Measurements from ENCODE around the gene AK9.
A peak's percentile ranks its signal among the peaks of the same experiment; 100 is the strongest.
"Not testable (repeated sequence)": the region's sequence is repeated elsewhere in the genome, so short reads cannot be mapped to it uniquely, and the experiment has no call there.

The AK9 gene

DNA sequence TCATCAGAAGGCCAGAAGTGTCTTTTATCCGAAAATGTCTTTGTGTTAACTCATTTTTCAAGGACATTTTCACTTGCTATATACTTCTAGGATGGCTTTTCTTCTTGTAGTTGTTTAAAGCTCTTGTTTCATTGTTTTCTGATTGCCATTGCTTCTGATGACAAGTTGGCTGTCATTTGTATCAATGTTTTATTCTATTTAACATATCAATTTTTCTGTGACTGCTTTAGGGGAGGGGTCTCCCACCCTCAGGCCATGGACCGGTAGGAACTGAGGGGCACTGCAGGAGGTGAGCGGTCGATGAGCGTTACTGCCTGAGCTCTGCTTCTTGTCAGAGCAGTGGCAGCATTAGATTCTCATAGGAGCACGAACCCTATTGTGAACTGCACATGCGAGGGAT lies 65.8 kb downstream of the AK9 start:
- Mint-ChIP-seq H3K4me1 (ENCODE audit: low read depth) (peaks cover 12% of the 10 kb centered on the region), H3K27ac (no peak overlapping the region), H3K4me3 (no peak overlapping the region), H3K27me3 (no peaks in the 10 kb centered on the region), H3K36me3 (ENCODE audit: low read depth) (no peaks in the 10 kb centered on the region), H3K9me3 (peaks cover 13% of the 10 kb centered on the region)
- DNase-seq: no peak

DNA sequence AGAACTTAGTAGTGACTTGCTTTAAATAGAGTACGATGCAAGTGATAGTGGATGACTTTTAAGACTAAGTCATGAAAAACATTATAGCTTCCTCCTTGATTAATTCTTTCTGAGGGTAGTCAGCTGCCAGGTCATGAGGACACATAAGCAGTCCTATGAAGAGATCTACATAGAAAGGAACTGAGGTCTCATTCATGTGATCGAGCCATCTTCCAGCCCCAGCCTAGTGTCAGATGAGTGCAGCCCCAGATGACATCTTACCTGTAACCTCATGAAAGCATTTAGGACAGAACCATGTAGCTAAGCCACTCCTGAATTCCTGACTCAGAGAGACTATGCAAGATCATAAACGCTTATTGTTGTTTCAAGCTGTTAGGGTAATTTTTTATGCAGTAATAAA lies 67.7 kb downstream of the AK9 start:
- H3K9me3 Mint-ChIP-seq: peaks cover 13% of the 10 kb centered on the region
- DNase-seq: no peak
- no peaks in the 10 kb centered on the region for H3K36me3 Mint-ChIP-seq (ENCODE audit: low read depth)
- H3K4me3 Mint-ChIP-seq: no peak overlapping the region
- no peak overlapping the region for H3K27ac Mint-ChIP-seq
- H3K4me1 Mint-ChIP-seq (ENCODE audit: low read depth): peaks cover 4% of the 10 kb centered on the region
- H3K27me3 Mint-ChIP-seq: no peaks in the 10 kb centered on the region

DNA sequence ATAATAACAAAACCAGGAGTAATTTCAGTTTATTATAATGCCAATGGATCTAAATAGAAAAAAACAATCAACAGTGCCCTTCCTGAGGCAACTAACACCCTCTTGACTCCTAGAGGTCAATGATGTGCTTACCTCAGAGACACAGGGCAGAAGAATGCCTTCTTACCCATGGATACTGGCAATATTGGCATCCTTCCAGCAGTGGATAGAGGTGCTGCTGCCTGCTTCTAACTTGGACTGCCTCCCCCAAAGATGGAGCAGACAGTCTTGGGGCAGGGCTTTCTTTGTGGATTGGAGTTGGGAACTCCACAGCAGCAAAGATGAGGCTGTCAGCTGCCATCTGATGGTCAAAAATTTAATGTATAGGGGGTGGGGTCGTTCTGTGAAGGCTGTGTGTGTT lies 78.7 kb downstream of the AK9 start:
- peaks cover 14% of the 10 kb centered on the region for H3K36me3 Mint-ChIP-seq (ENCODE audit: low read depth)
- H3K4me3 Mint-ChIP-seq: no peak overlapping the region
- H3K4me1 Mint-ChIP-seq (ENCODE audit: low read depth): peaks cover 6% of the 10 kb centered on the region
- no peak for DNase-seq
- H3K27me3 Mint-ChIP-seq: no peaks in the 10 kb centered on the region
- H3K27ac Mint-ChIP-seq: no peak overlapping the region
- H3K9me3 Mint-ChIP-seq: peaks cover 3% of the 10 kb centered on the region

DNA sequence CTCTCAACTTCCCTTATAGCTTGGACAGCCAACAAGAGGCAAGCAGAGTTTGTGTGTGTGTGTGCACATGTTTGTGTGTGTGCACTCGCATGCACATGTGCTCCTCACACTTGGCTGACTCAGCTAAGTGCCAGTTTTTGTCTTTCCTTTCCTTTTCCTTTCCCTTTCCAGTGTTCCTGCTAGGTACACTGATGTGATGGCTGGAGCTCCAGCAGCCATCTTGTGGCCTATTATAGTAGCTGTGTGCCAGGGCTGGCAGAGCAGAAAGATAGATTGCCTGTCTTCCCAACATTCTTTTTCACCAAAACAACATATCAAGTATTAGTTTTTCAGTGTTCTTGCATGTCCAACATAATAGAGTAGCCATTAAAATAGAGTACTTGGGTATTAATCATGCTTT lies 79.5 kb downstream of the AK9 start:
- no peak overlapping the region for H3K4me3 Mint-ChIP-seq
- DNase-seq: no peak
- H3K27me3 Mint-ChIP-seq: no peaks in the 10 kb centered on the region
- H3K36me3 Mint-ChIP-seq (ENCODE audit: low read depth): peaks cover 14% of the 10 kb centered on the region
- peaks cover 6% of the 10 kb centered on the region for H3K4me1 Mint-ChIP-seq (ENCODE audit: low read depth)
- peaks cover 3% of the 10 kb centered on the region for H3K9me3 Mint-ChIP-seq
- no peak overlapping the region for H3K27ac Mint-ChIP-seq

DNA sequence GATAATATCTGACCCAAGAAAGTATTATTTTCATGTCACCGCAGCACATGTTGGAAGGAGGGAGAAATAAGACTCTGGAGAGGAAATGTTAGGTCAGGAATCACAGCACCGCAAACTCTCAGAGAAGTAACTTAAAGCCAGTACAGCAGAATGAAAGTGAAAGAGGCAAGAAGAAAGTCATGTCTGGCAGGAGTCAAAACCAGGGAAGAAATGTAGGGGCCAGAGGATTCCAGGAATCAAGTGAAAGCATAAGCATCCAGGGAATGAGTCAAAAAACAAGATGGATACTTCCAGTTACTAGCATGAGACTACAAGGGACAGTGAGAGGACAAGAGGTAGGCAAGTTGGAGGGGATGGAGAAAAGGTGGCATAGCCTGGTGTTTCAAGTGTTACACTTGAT lies 80.4 kb downstream of the AK9 start:
- H3K27ac Mint-ChIP-seq: no peak overlapping the region
- DNase-seq: no peak
- H3K4me1 Mint-ChIP-seq (ENCODE audit: low read depth): peaks cover 10% of the 10 kb centered on the region
- H3K4me3 Mint-ChIP-seq: no peak overlapping the region
- H3K36me3 Mint-ChIP-seq (ENCODE audit: low read depth): peaks cover 16% of the 10 kb centered on the region
- H3K27me3 Mint-ChIP-seq: no peaks in the 10 kb centered on the region
- peaks cover 3% of the 10 kb centered on the region for H3K9me3 Mint-ChIP-seq

DNA sequence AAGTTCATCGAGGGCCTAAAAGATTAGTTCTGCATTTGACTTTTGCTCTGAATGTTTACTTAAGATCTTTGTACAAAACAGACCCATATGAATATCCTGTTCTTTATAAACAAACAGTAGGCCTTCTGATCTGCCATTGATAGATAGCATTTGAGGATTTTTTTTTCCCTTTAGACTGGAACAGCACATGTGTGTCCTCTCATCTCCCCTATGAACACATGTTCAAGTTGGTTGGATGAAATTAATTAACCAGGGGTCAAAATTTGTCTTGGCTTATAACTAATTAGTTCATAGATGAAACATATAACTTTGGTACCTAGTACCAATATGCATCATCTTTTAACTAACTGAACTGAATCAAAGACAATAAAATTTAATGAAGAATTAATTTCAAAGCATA lies 81.3 kb downstream of the AK9 start:
- no peak for DNase-seq
- Mint-ChIP-seq H3K4me3 (no peak overlapping the region), H3K27me3 (no peaks in the 10 kb centered on the region), H3K27ac (no peak overlapping the region), H3K9me3 (peaks cover 3% of the 10 kb centered on the region), H3K36me3 (ENCODE audit: low read depth) (peaks cover 20% of the 10 kb centered on the region), H3K4me1 (ENCODE audit: low read depth) (peaks cover 10% of the 10 kb centered on the region)

DNA sequence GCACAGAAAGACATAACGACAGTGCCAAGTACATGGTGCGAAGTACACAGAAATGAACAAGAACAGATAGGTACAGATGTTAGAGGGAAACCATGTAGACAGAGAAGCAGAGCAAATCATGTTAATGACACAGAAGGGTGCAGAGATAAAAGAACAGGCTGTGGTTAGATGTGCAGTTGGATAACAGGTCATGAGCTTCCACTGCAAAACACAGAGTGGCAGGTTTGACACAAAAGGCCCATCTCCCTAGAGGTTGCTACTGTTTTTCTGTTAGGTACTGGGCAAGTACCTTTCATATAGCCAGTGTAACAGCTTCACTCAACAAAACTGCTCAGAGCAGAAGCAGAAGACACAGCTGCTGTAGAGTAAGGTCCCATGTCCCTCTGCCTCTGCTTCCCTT lies 84.6 kb downstream of the AK9 start:
- Mint-ChIP-seq H3K36me3 (ENCODE audit: low read depth) (peaks cover 16% of the 10 kb centered on the region), H3K4me1 (ENCODE audit: low read depth) (peaks cover 10% of the 10 kb centered on the region), H3K9me3 (peaks cover 4% of the 10 kb centered on the region)

DNA sequence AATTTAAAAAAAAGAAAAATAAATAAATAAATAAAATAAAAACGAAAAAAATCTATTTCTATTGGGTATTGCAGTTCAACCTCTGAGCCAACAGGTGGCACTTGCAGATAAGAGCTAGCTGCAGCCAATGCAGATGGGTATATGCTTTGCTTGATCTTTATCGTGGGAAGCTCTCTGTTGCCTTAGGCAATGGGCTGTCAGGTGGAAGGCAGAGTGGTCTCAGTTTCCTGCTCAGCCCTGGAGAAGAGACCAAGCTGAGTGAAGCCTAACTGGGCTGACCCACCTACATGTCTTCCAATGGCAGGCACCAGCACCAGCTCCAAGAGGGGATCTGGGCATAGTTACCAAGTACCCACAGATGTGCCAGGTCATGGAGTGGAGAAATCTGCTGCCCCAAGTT lies 95.0 kb downstream of the AK9 start:
- peaks cover 12% of the 10 kb centered on the region for H3K36me3 Mint-ChIP-seq (ENCODE audit: low read depth)
- no peak overlapping the region for H3K27ac Mint-ChIP-seq
- peaks cover 15% of the 10 kb centered on the region for H3K9me3 Mint-ChIP-seq
- no peaks in the 10 kb centered on the region for H3K27me3 Mint-ChIP-seq
- peaks cover 2% of the 10 kb centered on the region for H3K4me1 Mint-ChIP-seq (ENCODE audit: low read depth)
- no peak overlapping the region for H3K4me3 Mint-ChIP-seq
- peak; percentile 33 for DNase-seq

More for the DNA sequence above, 84.6 kb downstream of the AK9 start:
- Mint-ChIP-seq H3K27ac (no peak overlapping the region), H3K27me3 (no peaks in the 10 kb centered on the region), H3K4me3 (no peak overlapping the region)
- DNase-seq: no peak

DNA sequence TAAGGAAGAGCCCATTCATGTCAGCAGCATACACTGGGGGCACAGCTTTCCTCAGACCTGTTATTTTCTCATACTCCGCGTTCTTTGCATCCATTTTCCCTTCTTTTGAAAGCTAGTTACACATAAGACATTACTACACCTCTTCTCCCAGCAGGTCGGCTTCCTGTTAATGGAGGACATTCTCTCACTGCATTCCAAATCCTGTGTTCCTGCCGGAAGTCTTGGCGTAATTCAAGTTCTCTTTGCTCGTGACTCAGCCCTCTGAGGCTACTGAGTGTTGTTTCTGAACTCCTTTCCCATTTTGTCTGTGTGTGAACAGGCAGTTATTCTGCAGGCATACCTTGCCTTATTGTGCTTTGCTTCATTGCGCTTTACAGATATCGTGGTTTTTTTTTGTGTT lies 110.5 kb downstream of the AK9 start:
- Mint-ChIP-seq H3K27ac (no peak overlapping the region), H3K36me3 (ENCODE audit: low read depth) (peaks cover 9% of the 10 kb centered on the region), H3K4me3 (no peak overlapping the region), H3K27me3 (no peaks in the 10 kb centered on the region), H3K9me3 (peaks cover 5% of the 10 kb centered on the region), H3K4me1 (ENCODE audit: low read depth) (no peaks in the 10 kb centered on the region)
- DNase-seq: no peak

DNA sequence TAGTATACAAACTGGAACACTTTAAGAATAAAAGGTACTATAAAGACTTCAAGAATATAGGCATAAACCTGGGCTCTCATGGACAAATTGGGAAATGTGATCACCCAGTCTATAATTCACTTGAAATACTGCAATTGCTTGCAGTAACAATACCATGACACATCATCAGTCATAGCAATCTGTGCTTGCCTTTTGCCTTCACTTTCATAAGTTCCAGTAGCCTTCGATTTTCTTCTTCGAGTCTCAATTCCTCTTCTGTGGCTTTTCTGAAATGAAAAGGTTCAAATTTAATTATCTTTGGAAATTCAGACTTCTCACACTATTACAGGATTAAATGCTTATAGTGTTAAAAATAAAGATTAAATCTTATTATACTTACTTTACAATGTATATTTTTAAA lies 111.6 kb downstream of the AK9 start:
- no peak overlapping the region for H3K27ac Mint-ChIP-seq
- H3K4me3 Mint-ChIP-seq: no peak overlapping the region
- no peaks in the 10 kb centered on the region for H3K27me3 Mint-ChIP-seq
- no peaks in the 10 kb centered on the region for H3K4me1 Mint-ChIP-seq (ENCODE audit: low read depth)
- peaks cover 9% of the 10 kb centered on the region for H3K36me3 Mint-ChIP-seq (ENCODE audit: low read depth)
- DNase-seq: no peak
- H3K9me3 Mint-ChIP-seq: peaks cover 5% of the 10 kb centered on the region

DNA sequence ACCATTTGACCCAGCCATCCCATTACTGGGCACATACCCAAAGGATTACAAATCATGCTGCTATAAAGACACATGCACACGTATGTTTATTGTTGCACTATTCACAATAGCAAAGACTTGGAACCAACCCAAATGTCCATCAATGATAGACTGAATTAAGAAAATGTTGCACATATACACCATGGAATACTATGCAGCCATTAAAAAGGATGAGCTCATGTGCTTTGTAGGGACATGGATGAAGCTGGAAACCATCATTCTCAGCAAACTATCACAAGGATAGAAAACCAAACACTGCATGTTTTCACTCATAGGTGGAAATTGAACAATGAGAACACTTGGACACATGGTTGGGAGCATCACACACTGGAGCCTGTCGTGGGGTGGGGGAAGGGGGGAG lies 121.1 kb downstream of the AK9 start:
- H3K36me3 Mint-ChIP-seq (ENCODE audit: low read depth); H3K4me3 Mint-ChIP-seq; DNase-seq; H3K27me3 Mint-ChIP-seq; H3K27ac Mint-ChIP-seq; H3K4me1 Mint-ChIP-seq (ENCODE audit: low read depth); H3K9me3 Mint-ChIP-seq: not testable (repeated sequence)

DNA sequence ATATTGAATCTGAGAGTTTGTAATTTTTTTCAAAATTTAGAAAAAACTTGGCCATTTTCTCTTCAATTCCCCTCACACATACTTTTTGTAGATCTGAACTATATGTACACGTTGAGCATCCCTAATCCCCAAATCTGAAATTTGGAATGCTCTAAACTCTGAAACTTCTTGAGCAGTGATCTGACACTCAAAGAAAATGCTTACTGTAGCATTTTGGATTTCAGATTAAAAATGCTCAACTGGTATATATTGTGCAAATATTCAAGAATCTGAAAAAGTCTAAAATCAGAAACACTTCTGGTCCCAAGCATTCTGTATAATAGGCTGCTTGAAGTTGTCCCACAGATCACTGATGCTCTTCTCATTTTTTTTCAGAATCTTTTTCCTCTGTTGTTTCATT lies 129.2 kb downstream of the AK9 start:
- H3K9me3 Mint-ChIP-seq: peaks cover 9% of the 10 kb centered on the region
- no peak overlapping the region for H3K4me3 Mint-ChIP-seq
- H3K36me3 Mint-ChIP-seq (ENCODE audit: low read depth): peaks cover 28% of the 10 kb centered on the region
- no peaks in the 10 kb centered on the region for H3K4me1 Mint-ChIP-seq (ENCODE audit: low read depth)
- DNase-seq: no peak
- no peak overlapping the region for H3K27ac Mint-ChIP-seq
- H3K27me3 Mint-ChIP-seq: no peaks in the 10 kb centered on the region

DNA sequence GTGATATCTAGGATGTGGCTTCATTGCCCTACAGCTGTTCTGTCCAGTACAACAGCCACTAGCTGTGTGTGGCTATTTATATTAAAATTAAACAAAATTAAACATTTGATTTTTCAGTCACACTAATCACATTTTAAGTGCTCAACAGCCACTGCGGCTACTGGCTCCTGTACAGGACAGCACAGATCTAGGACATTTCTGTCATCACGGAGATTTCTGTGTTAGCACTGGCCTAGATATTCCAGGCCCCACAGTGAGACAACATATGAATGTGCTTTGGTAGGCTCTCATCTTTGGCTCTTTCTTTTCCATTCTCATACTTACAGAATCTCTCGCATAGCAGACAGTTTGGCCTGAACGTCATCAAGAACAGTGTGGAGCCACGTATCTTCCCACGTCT lies 159.6 kb downstream of the AK9 start:
- H3K27me3 Mint-ChIP-seq: no peaks in the 10 kb centered on the region
- DNase-seq: no peak
- no peak overlapping the region for H3K4me3 Mint-ChIP-seq
- H3K36me3 Mint-ChIP-seq (ENCODE audit: low read depth): no peaks in the 10 kb centered on the region
- no peaks in the 10 kb centered on the region for H3K9me3 Mint-ChIP-seq
- H3K27ac Mint-ChIP-seq: no peak overlapping the region
- H3K4me1 Mint-ChIP-seq (ENCODE audit: low read depth): no peaks in the 10 kb centered on the region

DNA sequence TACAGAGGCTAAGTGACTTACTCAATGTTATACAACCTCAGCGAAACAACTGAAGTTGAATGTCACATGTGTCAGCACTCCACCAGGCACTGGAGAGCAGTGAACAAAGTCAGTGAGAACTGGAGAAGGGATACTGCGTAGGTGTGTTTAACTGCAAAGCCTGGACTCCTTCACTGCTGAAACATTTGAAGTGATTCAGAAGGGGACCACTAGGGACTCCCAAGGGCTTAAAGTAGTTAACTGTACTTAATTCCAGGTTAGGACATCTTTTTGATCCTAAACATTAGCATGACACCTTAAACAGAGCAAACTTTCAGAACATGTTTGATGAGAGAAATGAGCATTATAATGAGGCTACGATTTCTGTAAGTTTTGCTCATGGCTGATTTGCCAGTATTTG lies 163.0 kb downstream of the AK9 start:
- H3K4me1 Mint-ChIP-seq (ENCODE audit: low read depth): no peaks in the 10 kb centered on the region
- DNase-seq: no peak
- H3K27ac Mint-ChIP-seq: no peak overlapping the region
- H3K27me3 Mint-ChIP-seq: no peaks in the 10 kb centered on the region
- H3K36me3 Mint-ChIP-seq (ENCODE audit: low read depth): peaks cover 4% of the 10 kb centered on the region
- H3K9me3 Mint-ChIP-seq: peaks cover 7% of the 10 kb centered on the region
- no peak overlapping the region for H3K4me3 Mint-ChIP-seq

DNA sequence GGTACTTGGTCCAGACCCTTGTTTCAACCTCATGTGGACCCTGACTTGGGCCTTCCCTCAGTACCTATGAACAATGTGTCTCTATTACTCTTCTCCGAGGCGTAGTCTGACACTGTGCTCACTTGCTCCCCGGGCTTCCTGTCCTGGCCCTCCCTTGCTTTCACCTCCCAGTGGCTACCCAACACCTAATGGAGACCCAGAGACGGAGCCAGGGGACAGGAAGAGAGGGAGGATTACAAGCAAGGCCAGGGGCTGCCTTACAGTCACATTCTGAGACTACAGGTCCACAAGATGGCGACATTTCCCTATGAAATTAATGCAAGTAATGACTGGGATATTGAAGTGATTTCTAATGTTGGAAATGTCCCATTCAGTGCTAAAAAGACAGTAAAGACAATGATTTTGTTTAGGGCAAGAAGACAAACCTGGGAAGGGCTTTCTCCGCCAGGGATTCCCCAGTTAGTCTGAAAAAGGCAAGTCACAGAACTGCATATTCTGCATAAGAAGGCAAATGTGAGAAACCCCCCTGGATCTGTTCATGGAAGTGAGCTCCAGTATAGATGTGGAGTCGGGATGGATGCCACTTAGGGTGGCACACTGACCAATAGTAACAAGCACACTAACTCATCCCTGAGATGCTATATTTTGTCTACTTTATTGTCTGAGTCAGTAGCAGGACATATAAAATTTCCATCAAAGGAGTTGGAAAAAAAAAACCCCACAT lies 163.9 kb downstream of the AK9 start:
- Mint-ChIP-seq H3K9me3 (peaks cover 7% of the 10 kb centered on the region), H3K4me1 (ENCODE audit: low read depth) (no peaks in the 10 kb centered on the region), H3K27ac (no peak overlapping the region), H3K36me3 (ENCODE audit: low read depth) (peaks cover 4% of the 10 kb centered on the region), H3K27me3 (no peaks in the 10 kb centered on the region), H3K4me3 (no peak overlapping the region)
- peak; percentile 55 for DNase-seq

DNA sequence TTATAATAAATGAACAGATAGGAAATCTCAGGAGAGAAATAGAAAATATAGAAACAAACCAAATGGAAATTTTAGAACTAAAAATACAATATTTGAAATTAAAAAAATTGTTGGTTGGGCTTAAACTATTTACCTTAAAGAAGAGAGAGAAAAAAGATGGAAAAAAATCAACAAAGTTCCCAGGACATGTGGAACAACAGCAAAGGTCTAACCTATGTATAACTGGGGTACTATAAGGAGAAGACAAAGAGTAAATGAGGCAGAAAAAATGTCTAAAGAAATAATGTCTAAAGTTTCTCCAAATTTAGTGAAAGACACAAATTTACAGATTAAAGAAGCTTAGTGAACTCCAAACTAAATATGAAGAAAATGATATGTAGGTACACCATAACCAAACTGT lies 166.9 kb downstream of the AK9 start:
- DNase-seq: no peak

More for the DNA sequence above, 166.9 kb downstream of the AK9 start:
- H3K36me3 Mint-ChIP-seq (ENCODE audit: low read depth): peaks cover 4% of the 10 kb centered on the region
- H3K4me3 Mint-ChIP-seq: no peak overlapping the region
- H3K27me3 Mint-ChIP-seq: no peaks in the 10 kb centered on the region
- H3K27ac Mint-ChIP-seq: no peak overlapping the region
- peaks cover 1% of the 10 kb centered on the region for H3K4me1 Mint-ChIP-seq (ENCODE audit: low read depth)
- H3K9me3 Mint-ChIP-seq: peaks cover 7% of the 10 kb centered on the region
